ENCODE data around the gene PHLDB2.

Gene PHLDB2

GRCh38 chr3:112018712-112019111 lies 159.6 kb downstream of the PHLDB2 start:
- DNase-seq (ENCODE audit: low read depth, low spot score): no peak

GRCh38 chr3:112019716-112020115 lies 160.7 kb downstream of the PHLDB2 start:
- no peak for DNase-seq (ENCODE audit: low read depth, low spot score)

- DNase-seq (ENCODE audit: low read depth, low spot score): no peak
Measured at GRCh38 chr3:112020674-112021085, 161.6 kb downstream of the PHLDB2 start.

Data from activated CD4-positive, CD25-positive, alpha-beta regulatory T cell treated with anti-CD3 and anti-CD28 coated beads, Interleukin-2, amount 50 U/mL, for 16 hours (primary cell).